Loucy (cell line): ENCODE results near the gene PET100.

ENCODE experiments used
- CTCF ChIP-seq: fragments of 200-600 bp; sonication (generic); conservative IDR thresholded peaks from 2 replicates; pipeline ENCODE4 v1.5.1; 2014; ENCODE audit warnings: mild to moderate bottlenecking, antibody characterized with exemption, low read length
- EZH2phosphoT487 ChIP-seq: fragments of 200-600 bp; IDR thresholded peaks from 2 replicates; pipeline ENCODE4 v1.6.1; 2018; ENCODE audit warnings: antibody characterized with exemption, mild to moderate bottlenecking, moderate library complexity, borderline replicate concordance

GRCh38 chr19:7589822-7590221 lies 39.8 kb upstream of the PET100 start:
- TF ChIP-seq CTCF (no peak), EZH2phosphoT487 (no peak)
